HL-60 (cell line): ENCODE measurements around the gene CENPM.
A peak's percentile ranks its signal among the peaks of the same experiment; 100 is the strongest.

Source experiments
- DNase-seq, 2 experiments: peaks; one replicate each; pipeline ENCODE4 v3.0.0-alpha.2; 2010 to 2020; ENCODE audit warnings: low read depth in 1 of 2, low spot score in 1 of 2
- H3K27ac ChIP-seq: fragments of 250-450 bp; sonication (Bioruptor Pico); replicated peaks from 2 replicates; pipeline ENCODE4 v1.5.1; 2020; ENCODE audit warnings: mild to moderate bottlenecking, moderate library complexity
- H3K27me3 ChIP-seq: fragments of 250-450 bp; sonication (Bioruptor Pico); 2 replicates; pipeline ENCODE4 v1.5.1; 2021; ENCODE audit warnings: mild to moderate bottlenecking, moderate library complexity; ENCODE audit not compliant: insufficient read depth, poor library complexity, severe bottlenecking
- H3K4me3 ChIP-seq: replicated peaks from 2 replicates; pipeline ENCODE4 v1.5.1; 2011; ENCODE audit warnings: mild to moderate bottlenecking, control low read depth, low read length; ENCODE audit not compliant: insufficient read depth
- GABPA ChIP-seq: IDR thresholded peaks from 2 replicates; pipeline ENCODE4 v1.6.1; 2012; ENCODE audit warnings: low read depth
- POLR2AphosphoS5 ChIP-seq: IDR thresholded peaks from 2 replicates; pipeline ENCODE4 v1.6.1; 2012; ENCODE audit warnings: low read depth
- REST ChIP-seq: IDR thresholded peaks from 2 replicates; pipeline ENCODE4 v1.6.1; 2012; ENCODE audit warnings: low read depth; ENCODE audit not compliant: insufficient replicate concordance
- SPI1 ChIP-seq: IDR thresholded peaks from 2 replicates; pipeline ENCODE4 v1.6.1; 2012; ENCODE audit warnings: low read depth, mild to moderate bottlenecking, borderline replicate concordance
- TF ChIP-seq, protein P1 (sequence below): IDR thresholded peaks from one replicate; pipeline ENCODE4 v1.5.1; 2011; ENCODE audit warnings: low read length, control low read depth, inconsistent platforms; ENCODE audit not compliant: insufficient read depth

CENPM gene

DNA sequence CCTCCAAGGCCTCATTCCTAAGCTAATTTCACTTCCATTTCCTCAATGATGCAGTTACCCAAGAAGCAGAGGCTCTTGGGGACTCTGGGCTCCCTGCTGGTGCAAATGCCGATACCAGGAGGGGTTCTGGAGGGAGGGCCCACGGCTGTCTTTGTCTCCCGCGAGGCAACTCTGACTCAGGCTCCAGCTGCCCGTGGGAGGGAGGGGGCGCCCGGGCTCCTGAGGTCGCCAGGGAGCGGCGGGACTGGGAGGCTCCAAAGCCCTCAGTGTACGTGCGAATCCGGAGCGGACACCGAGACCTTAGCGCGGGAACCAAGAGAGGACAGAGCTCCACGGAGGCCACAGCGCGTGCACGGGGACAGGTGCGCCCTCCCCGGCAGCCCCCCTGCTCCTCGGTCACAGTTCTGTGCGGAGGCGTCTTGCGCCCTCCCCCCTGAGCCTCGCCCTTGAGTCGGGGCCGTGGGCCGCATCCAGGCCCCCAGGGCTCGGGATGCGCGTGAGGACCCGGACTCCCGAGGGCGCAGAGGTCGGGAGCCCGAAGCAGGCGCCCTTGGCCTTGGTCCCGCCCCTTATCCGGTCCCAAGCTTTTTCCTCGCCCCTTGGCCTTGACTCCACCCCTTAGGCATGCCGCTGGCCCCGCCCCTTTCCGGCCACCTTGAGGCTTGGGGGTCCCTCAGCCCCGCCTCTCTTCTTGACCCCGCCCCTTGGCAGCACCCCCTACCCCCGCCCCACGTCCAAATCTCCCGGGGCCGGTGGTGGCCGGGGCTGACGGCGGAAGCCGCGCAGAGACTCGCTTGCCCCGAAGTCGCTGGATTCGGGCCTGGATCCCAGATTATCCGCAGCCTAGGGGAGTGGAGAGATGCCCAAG, 27.4 kb downstream of the CENPM start:
- H3K27me3 ChIP-seq: peaks cover 30% of the 10 kb centered on the region
- H3K4me3 ChIP-seq: peak overlapping the region; percentile 27
- no peak overlapping the region for H3K27ac ChIP-seq
- DNase-seq: peak in 1 of 2 experiments; percentile 43
- TF ChIP-seq REST (no peak), GABPA (no peak), POLR2AphosphoS5 (no peak), SPI1 (no peak)

- no peak overlapping the region for H3K27ac ChIP-seq
- no peak overlapping the region for H3K4me3 ChIP-seq
- TF ChIP-seq SPI1: peak; percentile 97
- TF ChIP-seq GABPA: no peak
- peak in 1 of 2 experiments; percentile 74 for DNase-seq
- H3K27me3 ChIP-seq: peaks cover 37% of the 10 kb centered on the region
Measured at GRCh38 chr22:41917903-41918791, 28.8 kb downstream of the CENPM start.

DNA sequence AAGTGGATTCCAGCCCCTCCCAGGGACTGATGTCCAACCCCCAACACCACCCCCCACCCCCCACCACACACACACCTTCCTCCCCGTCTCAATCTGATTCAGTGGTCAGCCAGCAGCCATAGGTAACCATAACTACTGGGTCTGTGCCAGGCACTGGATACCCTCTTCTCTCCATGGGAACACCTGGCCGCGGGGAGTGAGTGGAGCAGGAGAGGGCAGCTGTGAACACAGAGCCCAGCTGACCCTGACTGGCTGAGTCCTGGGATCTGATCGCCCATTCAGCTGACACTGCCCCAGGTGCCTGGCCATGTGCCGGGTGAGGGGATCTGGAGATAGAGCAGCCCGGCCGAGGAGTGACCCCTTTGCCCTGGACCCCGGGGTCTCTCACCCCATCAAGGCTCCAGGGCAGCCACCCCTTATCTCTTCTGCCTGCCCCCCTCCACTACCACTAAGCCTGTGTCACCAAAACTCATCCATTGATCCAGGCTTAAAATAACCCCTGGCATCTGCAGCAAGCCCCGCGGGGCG, 29.5 kb downstream of the CENPM start:
- no peak overlapping the region for H3K27ac ChIP-seq
- no peak for DNase-seq
- peaks cover 44% of the 10 kb centered on the region for H3K27me3 ChIP-seq
- H3K4me3 ChIP-seq: no peak overlapping the region
- TF ChIP-seq, protein P1, sequence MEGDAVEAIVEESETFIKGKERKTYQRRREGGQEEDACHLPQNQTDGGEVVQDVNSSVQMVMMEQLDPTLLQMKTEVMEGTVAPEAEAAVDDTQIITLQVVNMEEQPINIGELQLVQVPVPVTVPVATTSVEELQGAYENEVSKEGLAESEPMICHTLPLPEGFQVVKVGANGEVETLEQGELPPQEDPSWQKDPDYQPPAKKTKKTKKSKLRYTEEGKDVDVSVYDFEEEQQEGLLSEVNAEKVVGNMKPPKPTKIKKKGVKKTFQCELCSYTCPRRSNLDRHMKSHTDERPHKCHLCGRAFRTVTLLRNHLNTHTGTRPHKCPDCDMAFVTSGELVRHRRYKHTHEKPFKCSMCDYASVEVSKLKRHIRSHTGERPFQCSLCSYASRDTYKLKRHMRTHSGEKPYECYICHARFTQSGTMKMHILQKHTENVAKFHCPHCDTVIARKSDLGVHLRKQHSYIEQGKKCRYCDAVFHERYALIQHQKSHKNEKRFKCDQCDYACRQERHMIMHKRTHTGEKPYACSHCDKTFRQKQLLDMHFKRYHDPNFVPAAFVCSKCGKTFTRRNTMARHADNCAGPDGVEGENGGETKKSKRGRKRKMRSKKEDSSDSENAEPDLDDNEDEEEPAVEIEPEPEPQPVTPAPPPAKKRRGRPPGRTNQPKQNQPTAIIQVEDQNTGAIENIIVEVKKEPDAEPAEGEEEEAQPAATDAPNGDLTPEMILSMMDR: no peak
- TF ChIP-seq REST: no peak
- no peak for TF ChIP-seq GABPA
- no peak for TF ChIP-seq SPI1
- TF ChIP-seq POLR2AphosphoS5: no peak

DNA sequence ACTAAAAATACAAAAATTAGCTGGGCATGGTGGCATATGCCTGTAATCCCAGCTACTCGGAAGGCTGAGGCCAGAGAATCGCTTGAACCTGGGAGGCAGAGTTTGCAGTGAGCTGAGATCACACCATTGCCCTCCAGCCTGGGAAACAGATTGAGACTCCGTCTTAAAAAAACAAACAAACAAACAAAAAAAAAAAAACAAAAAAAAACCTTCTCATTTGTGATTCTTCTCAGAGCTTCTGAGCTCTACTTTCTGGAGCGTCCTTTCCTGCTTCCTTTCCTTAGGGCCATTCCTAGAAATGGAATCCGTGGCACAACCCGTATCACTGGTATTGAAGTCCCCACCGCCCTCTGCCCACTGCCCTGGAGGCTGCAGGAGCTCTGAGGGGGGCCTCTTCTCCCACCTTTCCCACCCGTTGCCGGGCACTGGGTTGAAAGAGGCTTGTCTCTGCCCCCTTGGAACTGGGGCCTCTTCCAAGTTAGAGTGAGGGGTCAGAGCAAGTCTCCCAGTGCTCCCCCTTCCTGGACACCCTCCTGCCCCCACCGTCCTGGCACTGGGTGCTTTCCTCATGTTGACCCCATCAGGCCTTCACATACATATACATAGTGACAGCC, 30.1 kb downstream of the CENPM start:
- H3K4me3 ChIP-seq: no peak overlapping the region
- peaks cover 50% of the 10 kb centered on the region for H3K27me3 ChIP-seq
- no peak for TF ChIP-seq POLR2AphosphoS5
- no peak for TF ChIP-seq REST
- TF ChIP-seq, protein P1: no peak
- TF ChIP-seq GABPA: no peak
- no peak for TF ChIP-seq SPI1
- no peak for DNase-seq
- H3K27ac ChIP-seq: no peak overlapping the region
